NT2/D1 (cell line): ENCODE results near the gene PTPRF.

ENCODE experiments used
- SUZ12 ChIP-seq: IDR thresholded peaks from 2 replicates; pipeline ENCODE4 v1.6.1; 2011; ENCODE audit not compliant: insufficient read length, insufficient read depth; ENCODE audit errors: extremely low read depth
- YY1 ChIP-seq: IDR thresholded peaks from 2 replicates; pipeline ENCODE4 v1.6.1; 2011; ENCODE audit not compliant: insufficient read length, insufficient read depth
- ZNF274 ChIP-seq: IDR thresholded peaks from 2 replicates; pipeline ENCODE4 v1.6.1; 2011; ENCODE audit warnings: mild to moderate bottlenecking, low read depth, low read length

- no peak for TF ChIP-seq ZNF274
- TF ChIP-seq SUZ12 = no peak
- TF ChIP-seq YY1 = no peak
Measured at GRCh38 chr1:43503534-43503933, 27.1 kb upstream of the PTPRF start.
